ENCODE measurements around the gene ABL1. TPM values are rescaled to one million over a fixed set of nuclear protein-coding genes. Genes with fewer than 3 reads are reported as not detected.

Gene ABL1
- polyA plus RNA-seq, 1 of the 3 experiments (the other 2 are of a cell fraction) = 24.6 TPM

DNA sequence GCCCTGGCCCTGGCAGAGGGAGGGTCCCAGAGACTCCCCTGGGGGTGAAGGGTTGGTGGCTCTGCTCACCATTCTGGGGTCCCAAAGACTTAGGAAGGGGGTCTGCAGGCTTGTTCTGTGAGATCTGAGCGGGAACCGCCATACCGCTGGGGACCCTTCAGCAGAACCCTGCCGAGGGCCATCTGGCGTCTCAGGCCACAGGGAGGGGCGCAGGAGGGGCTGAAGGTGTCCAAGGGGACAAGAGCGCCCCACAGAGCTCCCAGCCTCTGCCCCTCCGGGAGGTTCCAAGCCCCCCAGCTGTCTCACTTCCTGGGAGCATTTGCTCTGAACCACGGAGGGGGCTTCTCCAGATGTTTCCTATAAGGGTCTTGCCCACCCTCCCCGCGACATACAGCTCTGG lies 99.2 kb downstream of the ABL1 start:
- Histone ChIP-seq H3K9me2 (no peaks in the 10 kb centered on the region), H3K9ac (no peak overlapping the region), H4K20me1 (ENCODE audit: insufficient read depth) (no peaks in the 10 kb centered on the region), H3K4me1 (ENCODE audit: control insufficient read depth in 1 of 2, insufficient read depth in 2 of 2, low read depth in 1 of 2, low read length in 1 of 2) (peaks cover 2 to 7% of the 10 kb centered on the region in 2 experiments; a peak in 2 of 4 replicates), H3K27ac (ENCODE audit: low read depth in 2 of 2, low read length in 1 of 2) (no peak overlapping the region), H3K27me3 (ENCODE audit: insufficient read depth) (peaks cover 6% of the 10 kb centered on the region; the same call in 1 of the 2 replicates), H3K4me2 (no peak overlapping the region), H3K9me3 (no peaks in the 10 kb centered on the region), H3K79me2 (ENCODE audit: insufficient read depth) (no peaks in the 10 kb centered on the region), H2AFZ (ENCODE audit: low read depth) (no peak overlapping the region), H3K36me3 (replicated peaks in 1 of 2; ENCODE audit: control insufficient read depth in 1 of 2, insufficient read depth in 2 of 2, low read length in 1 of 2) (no peaks in the 10 kb centered on the region), H3F3A (replicated peaks; ENCODE audit: insufficient read depth) (peaks cover 25% of the 10 kb centered on the region), H3K4me3 (ENCODE audit: low read depth in 2 of 2, low read length in 1 of 2) (no peak overlapping the region)
- POLR2A ChIA-PET = no interaction called here
- WGBS (ENCODE audit: low lambda C conversion rate) = 42% methylated on average over 3 of the region's 11 CpGs
- CTCF ChIA-PET = interaction anchor here (0.6 to 4.4 kb wide), 8 partner anchors 9 to 1252 kb away, joined by 3 to 21 read pairs (median 4); no protein-coding TSS in a partner anchor
- TF ChIP-seq, protein P1, sequence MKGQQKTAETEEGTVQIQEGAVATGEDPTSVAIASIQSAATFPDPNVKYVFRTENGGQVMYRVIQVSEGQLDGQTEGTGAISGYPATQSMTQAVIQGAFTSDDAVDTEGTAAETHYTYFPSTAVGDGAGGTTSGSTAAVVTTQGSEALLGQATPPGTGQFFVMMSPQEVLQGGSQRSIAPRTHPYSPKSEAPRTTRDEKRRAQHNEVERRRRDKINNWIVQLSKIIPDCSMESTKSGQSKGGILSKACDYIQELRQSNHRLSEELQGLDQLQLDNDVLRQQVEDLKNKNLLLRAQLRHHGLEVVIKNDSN (IDR thresholded peaks at IDR 0.05; ENCODE audit: borderline replicate concordance, low read depth) = no peak
- no peak for TF ChIP-seq GATA2 (CRISPR knock-in tag; IDR thresholded peaks at IDR 0.05)
- TF ChIP-seq RAD21 (IDR thresholded peaks at IDR 0.05; ENCODE audit: low read length) = no peak
- no peak for TF ChIP-seq MEF2A (IDR thresholded peaks at IDR 0.05; ENCODE audit: borderline replicate concordance, low read depth)
- TF ChIP-seq FOSL2 (IDR thresholded peaks at IDR 0.05; ENCODE audit: borderline replicate concordance, low read depth) = no peak
- TF ChIP-seq RCOR1 (IDR thresholded peaks at IDR 0.05; ENCODE audit: low read length) = no peak
- no peak for TF ChIP-seq FOXJ3 (CRISPR knock-in tag; IDR thresholded peaks at IDR 0.05)
- TF ChIP-seq NFIC (IDR thresholded peaks at IDR 0.05; ENCODE audit: borderline replicate concordance) = no peak
- TF ChIP-seq RXRA (IDR thresholded peaks at IDR 0.05; ENCODE audit: borderline replicate concordance, low read depth) = no peak
- TF ChIP-seq EP300 (IDR thresholded peaks at IDR 0.05; ENCODE audit: borderline replicate concordance in 1 of 2, low read depth in 1 of 2, low read length in 1 of 2) = no peak
- TF ChIP-seq TAF1 (IDR thresholded peaks at IDR 0.05; ENCODE audit: borderline replicate concordance, low read depth, low read length) = no peak
- TF ChIP-seq, protein P2, sequence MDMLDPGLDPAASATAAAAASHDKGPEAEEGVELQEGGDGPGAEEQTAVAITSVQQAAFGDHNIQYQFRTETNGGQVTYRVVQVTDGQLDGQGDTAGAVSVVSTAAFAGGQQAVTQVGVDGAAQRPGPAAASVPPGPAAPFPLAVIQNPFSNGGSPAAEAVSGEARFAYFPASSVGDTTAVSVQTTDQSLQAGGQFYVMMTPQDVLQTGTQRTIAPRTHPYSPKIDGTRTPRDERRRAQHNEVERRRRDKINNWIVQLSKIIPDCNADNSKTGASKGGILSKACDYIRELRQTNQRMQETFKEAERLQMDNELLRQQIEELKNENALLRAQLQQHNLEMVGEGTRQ (IDR thresholded peaks at IDR 0.05; ENCODE audit: borderline replicate concordance, low read depth, low read length) = no peak
- TF ChIP-seq CHD2 (IDR thresholded peaks at IDR 0.05; ENCODE audit: low read length, partially characterized antibody) = no peak
- TF ChIP-seq, protein P3, sequence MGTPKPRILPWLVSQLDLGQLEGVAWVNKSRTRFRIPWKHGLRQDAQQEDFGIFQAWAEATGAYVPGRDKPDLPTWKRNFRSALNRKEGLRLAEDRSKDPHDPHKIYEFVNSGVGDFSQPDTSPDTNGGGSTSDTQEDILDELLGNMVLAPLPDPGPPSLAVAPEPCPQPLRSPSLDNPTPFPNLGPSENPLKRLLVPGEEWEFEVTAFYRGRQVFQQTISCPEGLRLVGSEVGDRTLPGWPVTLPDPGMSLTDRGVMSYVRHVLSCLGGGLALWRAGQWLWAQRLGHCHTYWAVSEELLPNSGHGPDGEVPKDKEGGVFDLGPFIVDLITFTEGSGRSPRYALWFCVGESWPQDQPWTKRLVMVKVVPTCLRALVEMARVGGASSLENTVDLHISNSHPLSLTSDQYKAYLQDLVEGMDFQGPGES (IDR thresholded peaks at IDR 0.05; ENCODE audit: low read depth, low read length) = no peak
- TF ChIP-seq NRF1 (IDR thresholded peaks at IDR 0.05; ENCODE audit: low read depth, low read length) = no peak
- no peak for TF ChIP-seq YY1 (IDR thresholded peaks at IDR 0.05; ENCODE audit: low read depth)
- no peak for TF ChIP-seq MXI1 (IDR thresholded peaks at IDR 0.05; ENCODE audit: low read depth, low read length)
- TF ChIP-seq TCF12 (IDR thresholded peaks at IDR 0.05) = no peak
- no peak for TF ChIP-seq POLR2AphosphoS5 (IDR thresholded peaks at IDR 0.05; ENCODE audit: low read depth, low read length)
- TF ChIP-seq, protein P4, sequence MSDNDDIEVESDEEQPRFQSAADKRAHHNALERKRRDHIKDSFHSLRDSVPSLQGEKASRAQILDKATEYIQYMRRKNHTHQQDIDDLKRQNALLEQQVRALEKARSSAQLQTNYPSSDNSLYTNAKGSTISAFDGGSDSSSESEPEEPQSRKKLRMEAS (IDR thresholded peaks at IDR 0.05; ENCODE audit: low read depth) = no peak
- no peak for DNase-seq

Data from SK-N-SH (cell line).